ENCODE measurements around the gene CNTLN.

CNTLN gene

DNA sequence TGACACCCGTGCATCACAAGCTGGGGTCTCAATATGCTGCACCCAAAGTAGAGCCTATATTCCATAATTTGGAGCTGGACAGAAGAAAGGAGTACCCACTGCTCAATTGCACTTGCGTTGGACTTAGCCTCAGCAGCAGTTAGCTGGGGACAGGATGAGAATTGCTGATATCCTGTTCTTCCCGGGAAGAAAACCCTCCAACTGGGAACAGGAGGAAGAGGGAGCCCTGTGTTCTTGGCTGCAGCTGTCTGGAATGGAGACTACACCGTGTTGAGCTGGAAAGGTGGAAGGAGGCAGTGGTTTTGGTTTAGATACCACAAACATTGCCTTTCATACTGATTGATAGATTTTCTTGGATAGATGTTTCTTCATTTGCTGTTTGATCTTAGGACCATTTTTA is 24.6 kb downstream of the CNTLN start:
- no peak overlapping the region for H3K9ac ChIP-seq (ENCODE audit: low read length)
- TF ChIP-seq, protein P1, sequence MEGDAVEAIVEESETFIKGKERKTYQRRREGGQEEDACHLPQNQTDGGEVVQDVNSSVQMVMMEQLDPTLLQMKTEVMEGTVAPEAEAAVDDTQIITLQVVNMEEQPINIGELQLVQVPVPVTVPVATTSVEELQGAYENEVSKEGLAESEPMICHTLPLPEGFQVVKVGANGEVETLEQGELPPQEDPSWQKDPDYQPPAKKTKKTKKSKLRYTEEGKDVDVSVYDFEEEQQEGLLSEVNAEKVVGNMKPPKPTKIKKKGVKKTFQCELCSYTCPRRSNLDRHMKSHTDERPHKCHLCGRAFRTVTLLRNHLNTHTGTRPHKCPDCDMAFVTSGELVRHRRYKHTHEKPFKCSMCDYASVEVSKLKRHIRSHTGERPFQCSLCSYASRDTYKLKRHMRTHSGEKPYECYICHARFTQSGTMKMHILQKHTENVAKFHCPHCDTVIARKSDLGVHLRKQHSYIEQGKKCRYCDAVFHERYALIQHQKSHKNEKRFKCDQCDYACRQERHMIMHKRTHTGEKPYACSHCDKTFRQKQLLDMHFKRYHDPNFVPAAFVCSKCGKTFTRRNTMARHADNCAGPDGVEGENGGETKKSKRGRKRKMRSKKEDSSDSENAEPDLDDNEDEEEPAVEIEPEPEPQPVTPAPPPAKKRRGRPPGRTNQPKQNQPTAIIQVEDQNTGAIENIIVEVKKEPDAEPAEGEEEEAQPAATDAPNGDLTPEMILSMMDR (IDR thresholded peaks at IDR 0.05; ENCODE audit: insufficient read depth, low read length, poor library complexity, severe bottlenecking) = no peak
- TF ChIP-seq EZH2phosphoT487 (conservative IDR thresholded peaks at IDR 0.05; ENCODE audit: low read length) = no peak
- H2AFZ ChIP-seq (ENCODE audit: low read depth, low read length, severe bottlenecking) = no peak overlapping the region
- no peak overlapping the region for H3K4me2 ChIP-seq (ENCODE audit: low read depth, low read length, poor library complexity, severe bottlenecking)
- H3K9me3 ChIP-seq (ENCODE audit: insufficient read depth, low read length) = no peaks in the 10 kb centered on the region
- H3K27me3 ChIP-seq (ENCODE audit: low read length) = no peaks in the 10 kb centered on the region
- no peaks in the 10 kb centered on the region for H3F3A ChIP-seq (ENCODE audit: insufficient read depth)
- no peak overlapping the region for H3K4me3 ChIP-seq (ENCODE audit: insufficient read depth, low read length, poor library complexity, severe bottlenecking)
- no peak overlapping the region for H3K27ac ChIP-seq (ENCODE audit: low read depth, low read length)
- H3K36me3 ChIP-seq (ENCODE audit: low read length) = no peaks in the 10 kb centered on the region
- no peaks in the 10 kb centered on the region for H3K79me2 ChIP-seq (ENCODE audit: insufficient read depth, low read length)
- H4K20me1 ChIP-seq (ENCODE audit: low read depth, low read length) = no peaks in the 10 kb centered on the region
- no peaks in the 10 kb centered on the region for H3K9me2 ChIP-seq (replicated peaks; ENCODE audit: insufficient read depth, low read length)

DNA sequence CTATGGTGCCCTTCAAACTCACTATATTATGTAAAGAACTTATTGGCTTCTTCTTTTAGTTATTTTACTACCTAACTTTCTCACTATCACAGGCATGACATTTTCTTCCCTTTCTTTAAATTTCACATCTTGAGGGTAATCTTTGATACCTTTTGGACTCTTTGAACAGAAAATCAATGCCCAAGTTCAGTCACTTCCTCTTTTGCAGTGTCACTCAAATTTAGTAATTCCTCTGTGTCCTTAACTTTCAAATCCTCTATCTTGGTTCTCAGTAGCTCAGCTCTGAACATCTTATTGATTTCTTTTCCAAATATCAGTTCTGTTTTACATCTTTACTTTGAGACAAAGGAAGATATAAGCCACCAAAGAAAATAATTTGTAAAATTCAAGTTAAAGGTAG is 25.5 kb downstream of the CNTLN start:
- Histone ChIP-seq H3K79me2 (ENCODE audit: insufficient read depth, low read length) (no peaks in the 10 kb centered on the region), H3K4me3 (ENCODE audit: insufficient read depth, low read length, poor library complexity, severe bottlenecking) (no peak overlapping the region), H3K9me3 (ENCODE audit: insufficient read depth, low read length) (no peaks in the 10 kb centered on the region), H4K20me1 (ENCODE audit: low read depth, low read length) (no peaks in the 10 kb centered on the region), H3K27me3 (ENCODE audit: low read length) (no peaks in the 10 kb centered on the region), H3K9me2 (replicated peaks; ENCODE audit: insufficient read depth, low read length) (no peaks in the 10 kb centered on the region), H3K4me2 (ENCODE audit: low read depth, low read length, poor library complexity, severe bottlenecking) (no peak overlapping the region), H3K36me3 (ENCODE audit: low read length) (no peaks in the 10 kb centered on the region), H2AFZ (ENCODE audit: low read depth, low read length, severe bottlenecking) (no peak overlapping the region), H3F3A (ENCODE audit: insufficient read depth) (no peaks in the 10 kb centered on the region), H3K9ac (ENCODE audit: low read length) (no peak overlapping the region), H3K27ac (ENCODE audit: low read depth, low read length) (no peak overlapping the region)
- no peak for TF ChIP-seq EZH2phosphoT487 (conservative IDR thresholded peaks at IDR 0.05; ENCODE audit: low read length)
- TF ChIP-seq, protein P1 (IDR thresholded peaks at IDR 0.05; ENCODE audit: insufficient read depth, low read length, poor library complexity, severe bottlenecking) = no peak

DNA sequence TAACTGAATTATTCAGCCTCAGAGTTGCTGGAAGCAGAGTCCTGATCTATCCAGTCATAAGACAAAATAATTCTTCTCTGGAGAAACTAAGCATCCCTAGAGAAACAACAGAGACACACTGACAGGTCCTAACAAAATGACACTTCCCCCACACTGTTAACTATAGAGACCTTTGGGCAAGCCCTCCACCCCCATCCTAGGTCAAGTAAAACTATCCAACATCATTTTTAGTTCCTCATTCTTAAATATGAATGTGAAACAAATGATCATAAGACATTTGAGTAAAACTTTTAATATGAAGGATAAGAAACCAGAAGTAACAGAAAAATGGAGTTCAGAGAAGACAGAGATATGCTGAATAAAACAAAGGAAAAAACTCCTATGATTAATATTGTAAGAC is 30.9 kb downstream of the CNTLN start:
- H3K27me3 ChIP-seq (ENCODE audit: low read length) = no peaks in the 10 kb centered on the region
- H3F3A ChIP-seq (ENCODE audit: insufficient read depth) = no peaks in the 10 kb centered on the region
- H3K9me2 ChIP-seq (replicated peaks; ENCODE audit: insufficient read depth, low read length) = no peaks in the 10 kb centered on the region
- no peaks in the 10 kb centered on the region for H3K36me3 ChIP-seq (ENCODE audit: low read length)
- H2AFZ ChIP-seq (ENCODE audit: low read depth, low read length, severe bottlenecking) = no peak overlapping the region
- no peak overlapping the region for H3K27ac ChIP-seq (ENCODE audit: low read depth, low read length)
- H3K9ac ChIP-seq (ENCODE audit: low read length) = no peak overlapping the region
- TF ChIP-seq EZH2phosphoT487 (conservative IDR thresholded peaks at IDR 0.05; ENCODE audit: low read length) = no peak
- H3K9me3 ChIP-seq (ENCODE audit: insufficient read depth, low read length) = no peaks in the 10 kb centered on the region
- no peak overlapping the region for H3K4me3 ChIP-seq (ENCODE audit: insufficient read depth, low read length, poor library complexity, severe bottlenecking)
- no peak overlapping the region for H3K4me2 ChIP-seq (ENCODE audit: low read depth, low read length, poor library complexity, severe bottlenecking)
- H3K79me2 ChIP-seq (ENCODE audit: insufficient read depth, low read length) = no peaks in the 10 kb centered on the region
- H4K20me1 ChIP-seq (ENCODE audit: low read depth, low read length) = no peaks in the 10 kb centered on the region

DNA sequence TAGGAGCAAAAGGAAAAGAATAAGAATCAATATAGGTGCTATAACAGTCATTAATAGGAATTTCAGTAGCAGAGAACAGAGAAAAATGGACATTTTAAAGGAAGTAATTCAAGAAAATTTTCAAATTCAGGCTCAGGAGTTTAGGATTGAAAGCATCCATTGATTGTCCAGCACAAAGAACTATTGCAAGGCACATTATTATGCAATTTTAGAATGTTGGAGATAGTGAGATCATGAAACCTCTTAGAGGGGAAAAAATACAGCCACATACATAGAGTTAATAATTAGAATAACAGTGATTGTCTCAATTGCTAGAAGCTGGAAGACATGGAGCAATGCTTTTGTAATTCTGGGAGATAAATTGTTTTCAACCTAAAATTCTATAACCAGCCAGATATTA is 31.5 kb downstream of the CNTLN start:
- no peaks in the 10 kb centered on the region for H3K79me2 ChIP-seq (ENCODE audit: insufficient read depth, low read length)
- no peak overlapping the region for H3K27ac ChIP-seq (ENCODE audit: low read depth, low read length)
- no peak overlapping the region for H3K4me3 ChIP-seq (ENCODE audit: insufficient read depth, low read length, poor library complexity, severe bottlenecking)
- H3K9me2 ChIP-seq (replicated peaks; ENCODE audit: insufficient read depth, low read length) = no peaks in the 10 kb centered on the region
- no peaks in the 10 kb centered on the region for H3K27me3 ChIP-seq (ENCODE audit: low read length)
- no peak overlapping the region for H3K9ac ChIP-seq (ENCODE audit: low read length)
- no peaks in the 10 kb centered on the region for H3K9me3 ChIP-seq (ENCODE audit: insufficient read depth, low read length)
- H3K4me2 ChIP-seq (ENCODE audit: low read depth, low read length, poor library complexity, severe bottlenecking) = no peak overlapping the region
- no peaks in the 10 kb centered on the region for H3F3A ChIP-seq (ENCODE audit: insufficient read depth)
- H4K20me1 ChIP-seq (ENCODE audit: low read depth, low read length) = no peaks in the 10 kb centered on the region
- no peak overlapping the region for H2AFZ ChIP-seq (ENCODE audit: low read depth, low read length, severe bottlenecking)
- H3K36me3 ChIP-seq (ENCODE audit: low read length) = no peaks in the 10 kb centered on the region
- no peak for TF ChIP-seq EZH2phosphoT487 (conservative IDR thresholded peaks at IDR 0.05; ENCODE audit: low read length)
- TF ChIP-seq, protein P1 (IDR thresholded peaks at IDR 0.05; ENCODE audit: insufficient read depth, low read length, poor library complexity, severe bottlenecking) = no peak
